Stomach smooth muscle (tissue), 2 donors: ENCODE measurements around the gene CORO2B.
A peak's percentile ranks its signal among the peaks of the same experiment; 100 is the strongest.

Experiments
- H3K27ac ChIP-seq: one replicate; pipeline ENCODE4 v1.7.0; 2013; ENCODE audit warnings: mild to moderate bottlenecking, low read length, inconsistent platforms
- H3K27me3 ChIP-seq, 2 donors: one replicate each; pipeline ENCODE4 v1.7.0; 2013; ENCODE audit warnings: low read length in 2 of 2; ENCODE audit not compliant: insufficient read depth in 2 of 2, control insufficient read depth in 1 of 2
- H3K36me3 ChIP-seq, 2 donors: one replicate each; pipeline ENCODE4 v1.7.0; 2013; ENCODE audit warnings: low read length in 2 of 2; ENCODE audit not compliant: control insufficient read depth in 2 of 2, insufficient read depth in 2 of 2
- H3K4me1 ChIP-seq: one replicate; pipeline ENCODE4 v1.7.0; 2013; ENCODE audit warnings: low read length; ENCODE audit not compliant: control insufficient read depth, insufficient read depth
- H3K4me3 ChIP-seq, 2 donors: one replicate each; pipeline ENCODE4 v1.7.0; 2013; ENCODE audit warnings: low read length in 2 of 2
- H3K9ac ChIP-seq, 2 donors: one replicate each; pipeline ENCODE4 v1.7.0; 2013; ENCODE audit warnings: low read length in 2 of 2, mild to moderate bottlenecking in 1 of 2
- H3K9me3 ChIP-seq, 2 donors: one replicate each; pipeline ENCODE4 v1.7.0; 2013; ENCODE audit warnings: low read length in 2 of 2; ENCODE audit not compliant: control insufficient read depth in 2 of 2
- donor health status: healthy.
- donor health status: Pancreatic carcinoma.

The CORO2B gene

GRCh38 chr15:68574629-68575028 is 4.2 kb upstream of the CORO2B start:
- Histone ChIP-seq H3K27me3 (peaks cover 37 to 41% of the 10 kb centered on the region in 2 donors), H3K36me3 (no peaks in the 10 kb centered on the region)

GRCh38 chr15:68576235-68576892 is 2.4 kb upstream of the CORO2B start:
- H3K9me3 ChIP-seq = no peaks in the 10 kb centered on the region
- H3K27me3 ChIP-seq = peaks cover 38 to 43% of the 10 kb centered on the region in 2 donors
- H3K9ac ChIP-seq = no peak overlapping the region
- H3K4me3 ChIP-seq = no peak overlapping the region
- no peaks in the 10 kb centered on the region for H3K36me3 ChIP-seq
- H3K4me1 ChIP-seq = peaks cover 20% of the 10 kb centered on the region
- H3K27ac ChIP-seq = no peak overlapping the region

More at GRCh38 chr15:68574629-68575028, 4.2 kb upstream of the CORO2B start:
- Histone ChIP-seq H3K27ac (no peak overlapping the region), H3K4me3 (no peak overlapping the region), H3K9me3 (no peaks in the 10 kb centered on the region), H3K4me1 (peaks cover 14% of the 10 kb centered on the region), H3K9ac (no peak overlapping the region)

GRCh38 chr15:68578175-68578979 is 416 bp upstream of the CORO2B start:
- peaks cover 31 to 37% of the 10 kb centered on the region in 2 donors for H3K27me3 ChIP-seq
- H3K9me3 ChIP-seq = no peaks in the 10 kb centered on the region
- H3K27ac ChIP-seq = no peak overlapping the region
- no peak overlapping the region for H3K9ac ChIP-seq
- H3K4me3 ChIP-seq = peak overlapping the region; percentile 56 to 72
- H3K36me3 ChIP-seq = no peaks in the 10 kb centered on the region
- peaks cover 22% of the 10 kb centered on the region for H3K4me1 ChIP-seq

GRCh38 chr15:68580026-68580882 is 1.5 kb downstream of the CORO2B start:
- Histone ChIP-seq H3K27ac (no peak overlapping the region), H3K4me3 (peak overlapping the region in 1 of 2 donors; percentile 58), H3K36me3 (no peaks in the 10 kb centered on the region), H3K4me1 (peaks cover 25% of the 10 kb centered on the region), H3K27me3 (peaks cover 26 to 37% of the 10 kb centered on the region in 2 donors), H3K9me3 (no peaks in the 10 kb centered on the region), H3K9ac (peak overlapping the region in 1 of 2 donors; percentile 37)

GRCh38 chr15:68580883-68581155 is 2.0 kb downstream of the CORO2B start:
- peaks cover 25% of the 10 kb centered on the region for H3K4me1 ChIP-seq
- H3K36me3 ChIP-seq = no peaks in the 10 kb centered on the region
- no peak overlapping the region for H3K27ac ChIP-seq
- peaks cover 23 to 33% of the 10 kb centered on the region in 2 donors for H3K27me3 ChIP-seq
- no peak overlapping the region for H3K9ac ChIP-seq
- no peaks in the 10 kb centered on the region for H3K9me3 ChIP-seq
- H3K4me3 ChIP-seq = no peak overlapping the region

GRCh38 chr15:68581725-68582124 is 2.9 kb downstream of the CORO2B start:
- Histone ChIP-seq H3K9ac (no peak overlapping the region), H3K36me3 (no peaks in the 10 kb centered on the region), H3K4me3 (no peak overlapping the region), H3K9me3 (no peaks in the 10 kb centered on the region), H3K27me3 (peaks cover 17 to 25% of the 10 kb centered on the region in 2 donors), H3K4me1 (peaks cover 30% of the 10 kb centered on the region), H3K27ac (no peak overlapping the region)

GRCh38 chr15:68582236-68582635 is 3.4 kb downstream of the CORO2B start:
- H3K9ac ChIP-seq = no peak overlapping the region
- no peak overlapping the region for H3K4me3 ChIP-seq
- H3K9me3 ChIP-seq = no peaks in the 10 kb centered on the region
- H3K27me3 ChIP-seq = peaks cover 13 to 20% of the 10 kb centered on the region in 2 donors
- peaks cover 30% of the 10 kb centered on the region for H3K4me1 ChIP-seq
- H3K36me3 ChIP-seq = no peaks in the 10 kb centered on the region
- no peak overlapping the region for H3K27ac ChIP-seq

- H3K4me1 ChIP-seq = peaks cover 30% of the 10 kb centered on the region
- H3K9ac ChIP-seq = no peak overlapping the region
- no peaks in the 10 kb centered on the region for H3K9me3 ChIP-seq
- no peak overlapping the region for H3K27ac ChIP-seq
- H3K4me3 ChIP-seq = no peak overlapping the region
- no peaks in the 10 kb centered on the region for H3K36me3 ChIP-seq
- H3K27me3 ChIP-seq = peaks cover 10 to 15% of the 10 kb centered on the region in 2 donors
These were observed 4.1 kb downstream of the CORO2B start for GRCh38 chr15:68582864-68583263.

GRCh38 chr15:68583321-68583720 is 4.5 kb downstream of the CORO2B start:
- Histone ChIP-seq H3K27ac (no peak overlapping the region), H3K27me3 (peaks cover 6 to 10% of the 10 kb centered on the region in 2 donors), H3K9ac (no peak overlapping the region), H3K9me3 (no peaks in the 10 kb centered on the region), H3K4me1 (peaks cover 26% of the 10 kb centered on the region), H3K4me3 (no peak overlapping the region), H3K36me3 (no peaks in the 10 kb centered on the region)

- H3K27ac ChIP-seq = no peak overlapping the region
These were observed 5.4 kb downstream of the CORO2B start for GRCh38 chr15:68583936-68584755.

More at GRCh38 chr15:68583936-68584755, 5.4 kb downstream of the CORO2B start:
- peaks cover 24% of the 10 kb centered on the region for H3K4me1 ChIP-seq
- no peak overlapping the region for H3K4me3 ChIP-seq
- H3K27me3 ChIP-seq = peaks cover 6 to 7% of the 10 kb centered on the region in 2 donors
- H3K9me3 ChIP-seq = no peaks in the 10 kb centered on the region
- no peak overlapping the region for H3K9ac ChIP-seq
- H3K36me3 ChIP-seq = no peaks in the 10 kb centered on the region
